Epithelial cell of alveolus of lung (primary cell): ENCODE data around the gene CNTF. TPM values are rescaled to one million over a fixed set of nuclear protein-coding genes. Genes with fewer than 3 reads are reported as not detected.

Source experiments
- total RNA-seq: library from RNA; depleted of rRNA; stranded (reverse); fragments of >200 nt; gene quantifications from 2 replicates; pipeline ENCODE4 v1.2.1, GENCODE V29; 2015

CNTF gene
- total RNA-seq, result 0.13 and 2.4 TPM in 2 replicates

GRCh38 chr11:58622344-58622743, at the start of gene CNTF:
TSS of gene CNTF (plus strand) at chr11:58622665. CDS start at chr11:58622753, 88 bp downstream.

GRCh38 chr11:58575377-58576020, 47.0 kb upstream of the CNTF start, which contains the start of gene LPXN:
TSS of gene LPXN (minus strand) at chr11:58575856. CDS start at chr11:58575772, 84 bp downstream.

GRCh38 chr11:58578635-58579191, 43.8 kb upstream of the CNTF start, which contains the start of gene ZFP91:
TSS of gene ZFP91 (plus strand) at chr11:58579063. CDS start at chr11:58579282, 219 bp downstream.

Other genes starting within 250 kb of the CNTF start
- gene OR5B3, start 215.8 kb upstream of the CNTF start, total RNA-seq, result not detected in 2 replicates
- not detected in 2 replicates for gene OR5B2, start 194.5 kb upstream of the CNTF start, total RNA-seq
- gene OR5B12, start 180.4 kb upstream of the CNTF start, total RNA-seq, result not detected in 2 replicates
- gene OR5B21, start 114.6 kb upstream of the CNTF start, total RNA-seq, result not detected in 2 replicates
- 4.3 and 7.6 TPM in 2 replicates for gene LPXN, start 46.8 kb upstream of the CNTF start, total RNA-seq
- 36.6 and 38.8 TPM in 2 replicates for gene ZFP91, start 43.6 kb upstream of the CNTF start, total RNA-seq
- 0.13 TPM in 1 of 2 replicates, not detected in the other for gene GLYAT, start 109.3 kb downstream of the CNTF start, total RNA-seq
- gene GLYATL2, start 222.0 kb downstream of the CNTF start, total RNA-seq, result 0.88 and 1.4 TPM in 2 replicates